K562 (cell line): ENCODE measurements around the gene ZFP36. TPM values are rescaled to one million over a fixed set of nuclear protein-coding genes. Genes with fewer than 3 reads are reported as not detected.

Experiments
- BACH1 ChIP-seq: fragments of 200-800 bp; sonication (Bioruptor generic); IDR thresholded peaks from 2 replicates; pipeline ENCODE4 v1.6.1; 2016; ENCODE audit warnings: missing genetic modification characterization, missing compliant biosample characterization
- C11orf30 ChIP-seq: fragments of 450-650 bp; IDR thresholded peaks from 2 replicates; pipeline ENCODE4 v1.6.1; 2016; ENCODE audit warnings: low read depth, mild to moderate bottlenecking
- DEAF1 ChIP-seq: fragments of 450-650 bp; formaldehyde crosslinking; IDR thresholded peaks from 2 replicates; pipeline ENCODE4 v1.4.0; 2020; ENCODE audit warnings: mild to moderate bottlenecking, moderate library complexity
- EP400 ChIP-seq: fragments of 450-650 bp; IDR thresholded peaks from 2 replicates; pipeline ENCODE4 v1.6.1; 2017; ENCODE audit warnings: antibody characterized with exemption, mild to moderate bottlenecking, moderate library complexity
- FOXA1 ChIP-seq: fragments of 450-650 bp; IDR thresholded peaks from 2 replicates; pipeline ENCODE4 v1.6.1; 2016; ENCODE audit warnings: mild to moderate bottlenecking, borderline replicate concordance
- HEY1 ChIP-seq: fragments of 250-450 bp; sonication (Bioruptor Pico); IDR thresholded peaks from 2 replicates; pipeline ENCODE4 v1.5.0; 2020; ENCODE audit warnings: mild to moderate bottlenecking, moderate library complexity, borderline replicate concordance
- NFRKB ChIP-seq: fragments of 450-650 bp; IDR thresholded peaks from 2 replicates; pipeline ENCODE4 v1.6.1; 2016; ENCODE audit warnings: low read depth
- PHB ChIP-seq: fragments of 250-450 bp; sonication (Bioruptor Pico); IDR thresholded peaks from 2 replicates; pipeline ENCODE4 v1.5.0; 2021
- POLR2G ChIP-seq: fragments of 200-400 bp; formaldehyde crosslinking; IDR thresholded peaks from 2 replicates; pipeline ENCODE4 v1.6.1; 2017; ENCODE audit warnings: low read depth, mild to moderate bottlenecking, antibody characterized with exemption, low read length, moderate library complexity
- RBM22 ChIP-seq: fragments of 200-400 bp; formaldehyde crosslinking; IDR thresholded peaks from 2 replicates; pipeline ENCODE4 v1.6.1; 2018; ENCODE audit warnings: low read length, low read depth; ENCODE audit not compliant: poor library complexity, severe bottlenecking
- SNRNP70 ChIP-seq: fragments of 200-400 bp; formaldehyde crosslinking; optimal IDR thresholded peaks from 2 replicates; pipeline ENCODE3; 2017; ENCODE audit warnings: low read depth, low read length
- SRSF9 ChIP-seq: fragments of 200-400 bp; formaldehyde crosslinking; IDR thresholded peaks from 2 replicates; pipeline ENCODE4 v1.6.1; 2017; ENCODE audit warnings: low read depth, low read length, borderline replicate concordance
- TFAM ChIP-seq: fragments of 250-450 bp; sonication (Bioruptor Pico); conservative IDR thresholded peaks from 2 replicates; pipeline ENCODE4 v1.5.0; 2021; ENCODE audit warnings: mild to moderate bottlenecking, moderate library complexity
- ZBTB43 ChIP-seq: sonication (generic); formaldehyde crosslinking; IDR thresholded peaks from 2 replicates; pipeline ENCODE4 v1.8.0; 2023; ENCODE audit warnings: mild to moderate bottlenecking, missing genetic modification reagents
- ZNF12 ChIP-seq: sonication (generic); formaldehyde crosslinking; IDR thresholded peaks from 2 replicates; pipeline ENCODE4 v1.4.0; 2020; ENCODE audit warnings: mild to moderate bottlenecking, missing genetic modification reagents
- ZNF23 ChIP-seq: fragments of 250-450 bp; sonication (Bioruptor Pico); IDR thresholded peaks from 2 replicates; pipeline ENCODE4 v1.4.0; 2020; ENCODE audit warnings: mild to moderate bottlenecking
- ZNF277 ChIP-seq: fragments of 250-450 bp; sonication (Bioruptor Pico); IDR thresholded peaks from 2 replicates; pipeline ENCODE4 v1.8.0; 2022; ENCODE audit warnings: inconsistent platforms, mild to moderate bottlenecking, moderate library complexity, borderline replicate concordance
- ZNF592 ChIP-seq: fragments of 450-650 bp; IDR thresholded peaks from 2 replicates; pipeline ENCODE4 v1.6.1; 2017; ENCODE audit warnings: antibody characterized with exemption, mild to moderate bottlenecking
- ZNF766 ChIP-seq: fragments of 200-800 bp; sonication (Bioruptor generic); conservative IDR thresholded peaks from 2 replicates; pipeline ENCODE4 v1.6.1; 2016; ENCODE audit warnings: missing genetic modification characterization, missing compliant biosample characterization
- polyA plus RNA-seq, 8 experiments: library from polyadenylated mRNA; depleted of rRNA in 4 of 8; stranded (reverse) in 5 of 8; unstranded in 3 of 8; fragments of >200 nt; fragmentation: Nextera tagmentation in 2 of 8; fragmentation: Illumina TruSeq in 1 of 8; extraction: Ambion mirVana in 2 of 8; extraction: Trizol in 1 of 8; gene quantifications; 2 replicates each; pipeline versions ENCODE4 v1.2.1 to v1.2.3, GENCODE V29; 2011 to 2014; ENCODE audit warnings: inconsistent platforms in 1 of 8, missing spikeins in 1 of 8
- total RNA-seq, 7 experiments: library from RNA; depleted of rRNA in 6 of 7; stranded (reverse); fragments of >200 nt in 6 of 7; fragmentation: Illumina TruSeq in 2 of 7; extraction: Trizol in 2 of 7; gene quantifications; 2 replicates each; pipeline versions ENCODE4 v1.2.1 to v1.2.3, GENCODE V29; 2011 to 2021; ENCODE audit warnings: low replicate concordance in 1 of 7

Gene ZFP36
- total and polyA plus RNA-seq, 9 of the 15 experiments (the other 6 are each of a cell fraction or from before 2014, with no cell fraction given) = 1.0 to 20.1 (median 3.5) TPM

GRCh38 chr19:39412100-39412866, 5.6 kb downstream of the ZFP36 start, which contains the start of gene PLEKHG2 (continued):
- TF ChIP-seq DEAF1 (CRISPR knock-in tag) = 0 out of 2 replicates have a peak, but pooled peaks have one; percentile 9
- TF ChIP-seq BACH1 (tag) = peak; percentile 26; the same call in 1 of the 2 replicates
- TF ChIP-seq ZNF592 = peak; percentile 85
- TF ChIP-seq PHB (CRISPR knock-in tag) = peak; percentile 83; the same call in 1 of the 2 replicates
- peak; percentile 93 for TF ChIP-seq POLR2G
- TF ChIP-seq ZBTB43 (CRISPR knock-in tag) = peak; percentile 70; the same call in 1 of the 2 replicates
- TF ChIP-seq NFRKB = no peak
- no peak for TF ChIP-seq SNRNP70
- no peak for TF ChIP-seq ZNF12
- TF ChIP-seq HEY1 (CRISPR knock-in tag) = no peak
- TF ChIP-seq ZNF277 (CRISPR knock-in tag) = no peak
- TF ChIP-seq ZNF766 = peak; percentile 65
- no peak for TF ChIP-seq TFAM (CRISPR knock-in tag)
- TF ChIP-seq FOXA1 = no peak
- no peak for TF ChIP-seq RBM22
- TF ChIP-seq C11orf30 = no peak
- no peak for TF ChIP-seq SRSF9
- 0 out of 2 replicates have a peak, but pooled peaks have one; percentile 19 for TF ChIP-seq ZNF23 (CRISPR knock-in tag)
- TF ChIP-seq EP400 = peak; percentile 84
